ENCODE results near the gene CASP7.

Gene CASP7

GRCh38 chr10:113708640-113709039 lies 28.9 kb downstream of the CASP7 start:
- no peak for DNase-seq (ENCODE audit: low read depth)
- no peak for TF ChIP-seq CTCF (IDR thresholded peaks at IDR 0.05; ENCODE audit: low read depth, low read length, missing control alignments)
- H3K4me3 ChIP-seq (ENCODE audit: low read depth, low read length): no peak overlapping the region
- in situ Hi-C loops (cut with HindIII; ENCODE audit: low sequenced_read_pairs): no loop called here

GRCh38 chr10:113709221-113709838 lies 29.6 kb downstream of the CASP7 start:
- DNase-seq (ENCODE audit: low read depth): peak; percentile 68
- TF ChIP-seq CTCF (IDR thresholded peaks at IDR 0.05; ENCODE audit: low read depth, low read length, missing control alignments): no peak
- in situ Hi-C loops (cut with HindIII; ENCODE audit: low sequenced_read_pairs): no loop called here
- H3K4me3 ChIP-seq (ENCODE audit: low read depth, low read length): no peak overlapping the region

GRCh38 chr10:113711142-113711541 lies 31.4 kb downstream of the CASP7 start:
- H3K4me3 ChIP-seq (ENCODE audit: low read depth, low read length): no peak overlapping the region
- no peak for DNase-seq (ENCODE audit: low read depth)
- no peak for TF ChIP-seq CTCF (IDR thresholded peaks at IDR 0.05; ENCODE audit: low read depth, low read length, missing control alignments)
- in situ Hi-C loops (cut with HindIII; ENCODE audit: low sequenced_read_pairs): no loop called here

- in situ Hi-C loops (cut with HindIII; ENCODE audit: low sequenced_read_pairs): no loop called here
- no peak overlapping the region for H3K4me3 ChIP-seq (ENCODE audit: low read depth, low read length)
- TF ChIP-seq CTCF (IDR thresholded peaks at IDR 0.05; ENCODE audit: low read depth, low read length, missing control alignments): no peak
- no peak for DNase-seq (ENCODE audit: low read depth)
Observed at GRCh38 chr10:113712024-113712423, 32.3 kb downstream of the CASP7 start.

- in situ Hi-C loops (cut with HindIII; ENCODE audit: low sequenced_read_pairs): no loop called here
- H3K4me3 ChIP-seq (ENCODE audit: low read depth, low read length): no peak overlapping the region
- no peak for DNase-seq (ENCODE audit: low read depth)
- TF ChIP-seq CTCF (IDR thresholded peaks at IDR 0.05; ENCODE audit: low read depth, low read length, missing control alignments): no peak
Observed at GRCh38 chr10:113712755-113713639, 33.3 kb downstream of the CASP7 start.

GRCh38 chr10:113713640-113713982 lies 33.9 kb downstream of the CASP7 start:
- no peak overlapping the region for H3K4me3 ChIP-seq (ENCODE audit: low read depth, low read length)
- no peak for TF ChIP-seq CTCF (IDR thresholded peaks at IDR 0.05; ENCODE audit: low read depth, low read length, missing control alignments)
- DNase-seq (ENCODE audit: low read depth): no peak
- in situ Hi-C loops (cut with HindIII; ENCODE audit: low sequenced_read_pairs): no loop called here

All from astrocyte of the cerebellum (primary cell).